ENCODE data around the gene BDP1. TPM values are rescaled to one million over a fixed set of nuclear protein-coding genes. Genes with fewer than 3 reads are reported as not detected.
A peak's percentile ranks its signal among the peaks of the same experiment; 100 is the strongest.

The BDP1 gene
- polyA plus RNA-seq, 3 donors = 2.0 to 6.6 (median 2.7) TPM

GRCh38 chr5:71533142-71533541 is 77.7 kb downstream of the BDP1 start:
- Histone ChIP-seq H3K9me3 (replicated peaks in 1 of 2; ENCODE audit: control insufficient read depth in 1 of 2, insufficient read depth in 1 of 2, low read length in 2 of 2) (no peaks in the 10 kb centered on the region), H3K79me2 (ENCODE audit: insufficient read depth, low read length) (no peaks in the 10 kb centered on the region), H3K4me3 (replicated peaks in 1 of 3; ENCODE audit: low read depth in 2 of 3, low read length in 3 of 3) (peak overlapping the region in 1 of 3 experiments; percentile 52), H4K20me1 (ENCODE audit: insufficient read depth, low read length) (no peaks in the 10 kb centered on the region), H3K27ac (ENCODE audit: low read depth in 1 of 2, low read length in 2 of 2) (peak overlapping the region; percentile 51 to 78), H3K4me1 (ENCODE audit: control insufficient read depth in 1 of 2, insufficient read depth in 2 of 2, low read length in 2 of 2) (peaks cover 6 to 15% of the 10 kb centered on the region in 2 donors), H3K4me2 (replicated peaks; ENCODE audit: extremely low read depth, low read length, poor library complexity, severe bottlenecking) (peak overlapping the region; percentile 30), H3K9ac (ENCODE audit: insufficient read depth, low read length, poor library complexity, severe bottlenecking) (no peak overlapping the region), H3K27me3 (ENCODE audit: control insufficient read depth in 2 of 2, insufficient read depth in 2 of 2, low read length in 2 of 2) (no peaks in the 10 kb centered on the region), H2AFZ (ENCODE audit: insufficient read depth, low read depth, low read length, poor library complexity, severe bottlenecking) (peak overlapping the region; percentile 3), H3K36me3 (replicated peaks in 1 of 2; ENCODE audit: control insufficient read depth in 1 of 2, insufficient read depth in 2 of 2, low read length in 2 of 2) (peaks cover 23 to 54% of the 10 kb centered on the region in 2 donors)
- intact Hi-C loops (cut with micrococcal nuclease) = no loop called here
- DNase-seq = peak; percentile 3 to 21 (median 8)
- H3K4me3 Mint-ChIP-seq = peak overlapping the region; percentile 43 to 58
- H3K4me1 Mint-ChIP-seq = peaks cover 16% of the 10 kb centered on the region
- WGBS (ENCODE audit: insufficient coverage) = no CpG with 5 or more reads among the region's 3 CpGs
- H3K27ac Mint-ChIP-seq = peak overlapping the region; percentile 73 to 90 (median 86)
- no peak for TF ChIP-seq CTCF (IDR thresholded peaks at IDR 0.05)
- no peaks in the 10 kb centered on the region for H3K9me3 Mint-ChIP-seq
- H3K36me3 Mint-ChIP-seq = peaks cover 31 to 64% of the 10 kb centered on the region in 2 donors
- H3K27me3 Mint-ChIP-seq (ENCODE audit: low read depth in 3 of 3) = peaks cover 0 to 3% (median 0%) of the 10 kb centered on the region in 3 donors

GRCh38 chr5:71533615-71534014 is 78.2 kb downstream of the BDP1 start:
- peaks cover 0 to 3% (median 0%) of the 10 kb centered on the region in 3 donors for H3K27me3 Mint-ChIP-seq (ENCODE audit: low read depth in 3 of 3)
- Histone ChIP-seq H3K36me3 (replicated peaks in 1 of 2; ENCODE audit: control insufficient read depth in 1 of 2, insufficient read depth in 2 of 2, low read length in 2 of 2) (peaks cover 23 to 57% of the 10 kb centered on the region in 2 donors), H3K9me3 (replicated peaks in 1 of 2; ENCODE audit: control insufficient read depth in 1 of 2, insufficient read depth in 1 of 2, low read length in 2 of 2) (no peaks in the 10 kb centered on the region), H3K9ac (ENCODE audit: insufficient read depth, low read length, poor library complexity, severe bottlenecking) (no peak overlapping the region), H3K4me1 (ENCODE audit: control insufficient read depth in 1 of 2, insufficient read depth in 2 of 2, low read length in 2 of 2) (peaks cover 6 to 15% of the 10 kb centered on the region in 2 donors), H3K4me2 (replicated peaks; ENCODE audit: extremely low read depth, low read length, poor library complexity, severe bottlenecking) (peak overlapping the region; percentile 30), H2AFZ (ENCODE audit: insufficient read depth, low read depth, low read length, poor library complexity, severe bottlenecking) (peak overlapping the region; percentile 3), H3K4me3 (replicated peaks in 1 of 3; ENCODE audit: low read depth in 2 of 3, low read length in 3 of 3) (peak overlapping the region in 1 of 3 experiments; percentile 52), H4K20me1 (ENCODE audit: insufficient read depth, low read length) (no peaks in the 10 kb centered on the region), H3K27ac (ENCODE audit: low read depth in 1 of 2, low read length in 2 of 2) (peak overlapping the region; percentile 51 to 78), H3K79me2 (ENCODE audit: insufficient read depth, low read length) (no peaks in the 10 kb centered on the region), H3K27me3 (ENCODE audit: control insufficient read depth in 2 of 2, insufficient read depth in 2 of 2, low read length in 2 of 2) (no peaks in the 10 kb centered on the region)
- no peak for TF ChIP-seq CTCF (IDR thresholded peaks at IDR 0.05)
- peak overlapping the region; percentile 73 to 90 (median 86) for H3K27ac Mint-ChIP-seq
- WGBS (ENCODE audit: insufficient coverage) = no CpG with 5 or more reads among the region's 1 CpG
- H3K4me3 Mint-ChIP-seq = peak overlapping the region in 1 of 2 donors; percentile 58
- peaks cover 16% of the 10 kb centered on the region for H3K4me1 Mint-ChIP-seq
- peaks cover 32 to 63% of the 10 kb centered on the region in 2 donors for H3K36me3 Mint-ChIP-seq
- no peaks in the 10 kb centered on the region for H3K9me3 Mint-ChIP-seq
- DNase-seq = peak; percentile 43 to 62 (median 58)
- intact Hi-C loops (cut with micrococcal nuclease) = no loop called here
